H1 (cell line): ENCODE measurements around the gene RFNG. TPM values are rescaled to one million over a fixed set of nuclear protein-coding genes. Genes with fewer than 3 reads are reported as not detected.

Experiments
- CTBP2 ChIP-seq: IDR thresholded peaks from 2 replicates; pipeline ENCODE4 v1.7.0; 2011; ENCODE audit warnings: borderline replicate concordance, mild to moderate bottlenecking, moderate library complexity, mixed read lengths, low read length; ENCODE audit not compliant: insufficient read depth, insufficient read length
- JUND ChIP-seq: IDR thresholded peaks from 2 replicates; pipeline ENCODE4 v1.6.1; 2011; ENCODE audit warnings: mild to moderate bottlenecking, improper control_type of control experiment, low read length
- polyA plus RNA-seq, 7 experiments: library from polyadenylated mRNA; depleted of rRNA in 3 of 7; stranded (reverse) in 5 of 7; unstranded in 2 of 7; fragments of >200 nt in 5 of 7; fragments of 200-250 nt in 2 of 7; gene quantifications; 1 replicate in 5 of 7; 2 replicates in 1 of 7; 4 replicates in 1 of 7; pipeline versions ENCODE4 v1.2.1 to v1.2.3, GENCODE V29; 2011 to 2013; ENCODE audit warnings: missing spikeins in 2 of 7, mixed read lengths in 2 of 7
- total RNA-seq: library from RNA; stranded (reverse); fragmentation: NEBNext Ultra II Directional; extraction: Animal tissue kit (Norgen Biotek cat#: 25700); gene quantifications from 2 replicates; pipeline ENCODE4 v1.2.1, GENCODE V29; 2021

The RFNG gene
- total and polyA plus RNA-seq, 2 of the 8 experiments (the other 6 are each of a cell fraction or from before 2014, with no cell fraction given) = 26.7 to 28.4 TPM

- TF ChIP-seq CTBP2 (no peak), JUND (no peak)
These were observed 8.1 kb downstream of the RFNG start (continued) for GRCh38 chr17:82043507-82043906.
